Liver (tissue), 9 donors: ENCODE data around the gene SPTBN1. TPM values are rescaled to one million over a fixed set of nuclear protein-coding genes. Genes with fewer than 3 reads are reported as not detected.

Experiments used
- DNase-seq: peaks from one replicate; pipeline ENCODE4 v3.0.0-alpha.2; 2017; ENCODE audit warnings: low spot score
- H3K27ac ChIP-seq, 2 donors: one replicate each; pipeline ENCODE4 v1.7.0; 2013; ENCODE audit warnings: inconsistent platforms in 2 of 2, low read length in 2 of 2, control low read depth in 1 of 2, low read depth in 1 of 2, mild to moderate bottlenecking in 1 of 2
- H3K27me3 ChIP-seq, 4 donors: one replicate each; pipeline versions ENCODE4 v1.6.1 to v1.7.0; 2013; ENCODE audit warnings: low read length in 3 of 4, inconsistent platforms in 1 of 4, mild to moderate bottlenecking in 1 of 4, moderate library complexity in 1 of 4; ENCODE audit not compliant: control insufficient read depth in 4 of 4, insufficient read depth in 4 of 4
- H3K36me3 ChIP-seq, 4 donors: one replicate each; pipeline versions ENCODE4 v1.6.1 to v1.7.0; 2013; ENCODE audit warnings: low read length in 3 of 4, mild to moderate bottlenecking in 3 of 4, low read depth in 1 of 4, moderate library complexity in 1 of 4; ENCODE audit not compliant: control insufficient read depth in 4 of 4, insufficient read depth in 3 of 4
- H3K4me1 ChIP-seq, 4 donors: one replicate each; pipeline versions ENCODE4 v1.6.1 to v1.7.0; 2013; ENCODE audit warnings: low read length in 3 of 4, mild to moderate bottlenecking in 3 of 4, moderate library complexity in 1 of 4; ENCODE audit not compliant: control insufficient read depth in 4 of 4, insufficient read depth in 4 of 4
- H3K4me3 ChIP-seq, 3 donors: one replicate each; pipeline versions ENCODE4 v1.6.1 to v1.7.0; 2013; ENCODE audit warnings: low read length in 3 of 3, control low read depth in 1 of 3, low read depth in 1 of 3, mild to moderate bottlenecking in 1 of 3
- H3K9ac ChIP-seq, 2 donors: one replicate each; pipeline ENCODE4 v1.7.0; 2013; ENCODE audit warnings: low read length in 2 of 2, mild to moderate bottlenecking in 2 of 2, moderate library complexity in 2 of 2, control low read depth in 1 of 2, low read depth in 1 of 2
- H3K9me3 ChIP-seq, 4 donors: one replicate each; pipeline versions ENCODE4 v1.6.1 to v1.7.0; 2013; ENCODE audit warnings: low read length in 3 of 4; ENCODE audit not compliant: control insufficient read depth in 4 of 4
- ATF3 ChIP-seq: IDR thresholded peaks from 2 replicates; pipeline ENCODE4 v1.6.1; 2016; ENCODE audit warnings: antibody characterized with exemption
- EGR1 ChIP-seq, 2 donors: IDR thresholded peaks; 2 replicates each; pipeline ENCODE4 v1.6.1; 2016 to 2018; ENCODE audit warnings: antibody characterized with exemption in 2 of 2, low read depth in 2 of 2
- FOXA1 ChIP-seq: IDR thresholded peaks from 2 replicates; pipeline ENCODE4 v1.6.1; 2016; ENCODE audit warnings: antibody characterized with exemption
- FOXA2 ChIP-seq: IDR thresholded peaks from 2 replicates; pipeline ENCODE4 v1.6.1; 2016; ENCODE audit warnings: antibody characterized with exemption
- GABPA ChIP-seq, 2 donors: IDR thresholded peaks in 1 of 2; conservative IDR thresholded peaks in 1 of 2; 2 replicates each; pipeline ENCODE4 v1.6.1; 2016; ENCODE audit warnings: antibody characterized with exemption in 2 of 2, mild to moderate bottlenecking in 1 of 2, moderate library complexity in 1 of 2
- HNF4A ChIP-seq, 2 donors: conservative IDR thresholded peaks; 2 replicates each; pipeline ENCODE4 v1.6.1; 2016; ENCODE audit warnings: antibody characterized with exemption in 2 of 2, mild to moderate bottlenecking in 2 of 2
- HNF4G ChIP-seq: IDR thresholded peaks from 2 replicates; pipeline ENCODE4 v1.6.1; 2016; ENCODE audit warnings: antibody characterized with exemption
- JUND ChIP-seq, 2 donors: IDR thresholded peaks; 2 replicates each; pipeline ENCODE4 v1.6.1; 2016; ENCODE audit warnings: antibody characterized with exemption in 2 of 2
- MAX ChIP-seq: IDR thresholded peaks from 2 replicates; pipeline ENCODE4 v1.6.1; 2016; ENCODE audit warnings: antibody characterized with exemption
- NR2F2 ChIP-seq: IDR thresholded peaks from 2 replicates; pipeline ENCODE4 v1.6.1; 2016; ENCODE audit warnings: antibody characterized with exemption
- RAD21 ChIP-seq, 2 donors: IDR thresholded peaks; 2 replicates each; pipeline ENCODE4 v1.6.1; 2016; ENCODE audit warnings: antibody characterized with exemption in 2 of 2, mild to moderate bottlenecking in 2 of 2
- REST ChIP-seq: IDR thresholded peaks from 2 replicates; pipeline ENCODE4 v1.6.1; 2016; ENCODE audit warnings: antibody characterized with exemption, mild to moderate bottlenecking
- RXRA ChIP-seq, 2 donors: IDR thresholded peaks; 2 replicates each; pipeline ENCODE4 v1.6.1; 2017 to 2018; ENCODE audit warnings: antibody characterized with exemption in 2 of 2, mild to moderate bottlenecking in 1 of 2
- SP1 ChIP-seq: IDR thresholded peaks from 2 replicates; pipeline ENCODE4 v1.6.1; 2018; ENCODE audit warnings: antibody characterized with exemption, mild to moderate bottlenecking
- TAF1 ChIP-seq: conservative IDR thresholded peaks from 2 replicates; pipeline ENCODE4 v1.6.1; 2016; ENCODE audit warnings: antibody characterized with exemption, mild to moderate bottlenecking
- YY1 ChIP-seq: IDR thresholded peaks from 2 replicates; pipeline ENCODE4 v1.6.1; 2016; ENCODE audit warnings: antibody characterized with exemption, mild to moderate bottlenecking
- ZBTB33 ChIP-seq: IDR thresholded peaks from 2 replicates; pipeline ENCODE4 v1.6.1; 2016; ENCODE audit warnings: antibody characterized with exemption
- WGBS: extraction: QIAGEN DNeasy Blood & Tissue Kit; methylation state at CpG from one replicate; pipeline ENCODE4 v1.1.7; 2013; 5-methylcytosine and 5-hydroxymethylcytosine counted together
- polyA plus RNA-seq, 2 donors: library from polyadenylated mRNA; stranded (reverse) in 1 of 2; unstranded in 1 of 2; fragments of 200-250 nt in 1 of 2; fragments of >200 nt in 1 of 2; fragmentation: Nextera tagmentation in 1 of 2; extraction: Ambion mirVana in 1 of 2; gene quantifications; one replicate each; pipeline versions ENCODE4 v1.2.1 to v1.2.3, GENCODE V29; 2013 to 2015
- total RNA-seq, 2 donors: library from RNA; depleted of rRNA; stranded (reverse); fragments of >200 nt; gene quantifications; one replicate each; pipeline ENCODE4 v1.2.3, GENCODE V29; 2014
- donor health status: healthy.
- donor health status: healthy.
- donor health status: healthy.
- donor health status: healthy.
- donor health status: healthy.

SPTBN1 gene
- total and polyA plus RNA-seq, 4 donors = 44.8 to 191 (median 75.9) TPM

- H3K9me3 ChIP-seq = no peaks in the 10 kb centered on the region
- H3K27ac ChIP-seq = peak overlapping the region; percentile 55 to 66
- WGBS = 95% methylated on average over 4 of the region's 4 CpGs
- no peak overlapping the region for H3K9ac ChIP-seq
- no peak overlapping the region for H3K4me3 ChIP-seq
- H3K36me3 ChIP-seq = peaks cover 0 to 34% (median 21%) of the 10 kb centered on the region in 4 donors
- no peak for DNase-seq
- H3K4me1 ChIP-seq = peaks cover 13 to 69% (median 58%) of the 10 kb centered on the region in 4 donors
- no peaks in the 10 kb centered on the region for H3K27me3 ChIP-seq
- no peak for TF ChIP-seq YY1
- TF ChIP-seq EGR1 (IDR thresholded peaks at IDR 0.05; ENCODE audit: low read depth in 2 of 2) = no peak
- TF ChIP-seq ATF3 = no peak
- TF ChIP-seq RAD21 (IDR thresholded peaks at IDR 0.05) = no peak
- TF ChIP-seq RXRA (IDR thresholded peaks at IDR 0.05) = no peak
- no peak for TF ChIP-seq SP1
- no peak for TF ChIP-seq HNF4G
- no peak for TF ChIP-seq FOXA1
- TF ChIP-seq JUND (IDR thresholded peaks at IDR 0.05) = no peak
Observed at GRCh38 chr2:54667266-54667639, 211.1 kb downstream of the SPTBN1 start.

- Histone ChIP-seq H3K9ac (no peak overlapping the region), H3K36me3 (peaks cover 0 to 27% (median 16%) of the 10 kb centered on the region in 4 donors), H3K4me3 (no peak overlapping the region), H3K27me3 (no peaks in the 10 kb centered on the region), H3K27ac (peak overlapping the region; percentile 49 to 66), H3K9me3 (no peaks in the 10 kb centered on the region), H3K4me1 (peaks cover 13 to 69% (median 58%) of the 10 kb centered on the region in 4 donors)
- DNase-seq = no peak
- WGBS = 63% methylated on average over 17 of the region's 17 CpGs
- no peak for TF ChIP-seq SP1
- TF ChIP-seq RXRA (IDR thresholded peaks at IDR 0.05) = peak in 1 of 2 donors; percentile 28
Observed at GRCh38 chr2:54667726-54668650, 211.9 kb downstream of the SPTBN1 start.

- H3K9ac ChIP-seq = no peak overlapping the region
- DNase-seq = no peak
- peaks cover 13 to 66% (median 56%) of the 10 kb centered on the region in 4 donors for H3K4me1 ChIP-seq
- 60% methylated on average over 5 of the region's 5 CpGs for WGBS
- H3K27me3 ChIP-seq = no peaks in the 10 kb centered on the region
- TF ChIP-seq ZBTB33 = no peak
- no peak for TF ChIP-seq GABPA (IDR thresholded peaks at IDR 0.05 in 1 of 2, conservative IDR thresholded peaks at IDR 0.05 in 1 of 2)
- no peak for TF ChIP-seq NR2F2
- no peak for TF ChIP-seq FOXA1
- no peak for TF ChIP-seq ATF3
- TF ChIP-seq RXRA (IDR thresholded peaks at IDR 0.05) = no peak
- TF ChIP-seq SP1 = no peak
- no peak for TF ChIP-seq FOXA2
- TF ChIP-seq HNF4G = no peak
- TF ChIP-seq MAX = no peak
- TF ChIP-seq REST = no peak
- TF ChIP-seq TAF1 = no peak
- TF ChIP-seq HNF4A (conservative IDR thresholded peaks at IDR 0.05) = no peak
- no peak for TF ChIP-seq EGR1 (IDR thresholded peaks at IDR 0.05; ENCODE audit: low read depth in 2 of 2)
- peaks cover 0 to 22% (median 16%) of the 10 kb centered on the region in 4 donors for H3K36me3 ChIP-seq
- peak overlapping the region in 1 of 2 donors; percentile 90 for H3K27ac ChIP-seq
- no peak overlapping the region for H3K4me3 ChIP-seq
- no peaks in the 10 kb centered on the region for H3K9me3 ChIP-seq
Observed at GRCh38 chr2:54668711-54669110, 212.6 kb downstream of the SPTBN1 start.
